ENCODE measurements around the gene DCAF8L2.

DCAF8L2 gene

GRCh38 chrX:27583976-27584375 is 6.2 kb upstream of the DCAF8L2 start:
- no peak for TF ChIP-seq CTCF (conservative IDR thresholded peaks at IDR 0.05; ENCODE audit: low read depth, low read length)
- peak; percentile 14 for DNase-seq (ENCODE audit: low read depth)
- H3K4me3 ChIP-seq (ENCODE audit: low read depth, low read length): no peak overlapping the region

- DNase-seq (ENCODE audit: low read depth): no peak
- no peak overlapping the region for H3K4me3 ChIP-seq (ENCODE audit: low read depth, low read length)
- TF ChIP-seq CTCF (conservative IDR thresholded peaks at IDR 0.05; ENCODE audit: low read depth, low read length): no peak
These were observed 1.8 kb downstream of the DCAF8L2 start for GRCh38 chrX:27591938-27592337.

- H3K4me3 ChIP-seq (ENCODE audit: low read depth, low read length): no peak overlapping the region
- peak; percentile 20 for DNase-seq (ENCODE audit: low read depth)
- TF ChIP-seq CTCF (conservative IDR thresholded peaks at IDR 0.05; ENCODE audit: low read depth, low read length): no peak
These were observed 7.4 kb downstream of the DCAF8L2 start for GRCh38 chrX:27597508-27597907.

- no peak for TF ChIP-seq CTCF (conservative IDR thresholded peaks at IDR 0.05; ENCODE audit: low read depth, low read length)
- no peak overlapping the region for H3K4me3 ChIP-seq (ENCODE audit: low read depth, low read length)
- peak; percentile 49 for DNase-seq (ENCODE audit: low read depth)
These were observed 8.2 kb downstream of the DCAF8L2 start for GRCh38 chrX:27598312-27598711.

- TF ChIP-seq CTCF (conservative IDR thresholded peaks at IDR 0.05; ENCODE audit: low read depth, low read length): peak; percentile 24
- peak; percentile 62 for DNase-seq (ENCODE audit: low read depth)
- no peak overlapping the region for H3K4me3 ChIP-seq (ENCODE audit: low read depth, low read length)
These were observed 9.8 kb downstream of the DCAF8L2 start for GRCh38 chrX:27599928-27600327.

GRCh38 chrX:27600686-27601085 is 10.5 kb downstream of the DCAF8L2 start:
- TF ChIP-seq CTCF (conservative IDR thresholded peaks at IDR 0.05; ENCODE audit: low read depth, low read length): no peak
- H3K4me3 ChIP-seq (ENCODE audit: low read depth, low read length): no peak overlapping the region
- DNase-seq (ENCODE audit: low read depth): no peak

GRCh38 chrX:27608671-27609070 is 18.5 kb downstream of the DCAF8L2 start:
- no peak for DNase-seq (ENCODE audit: low read depth)
- no peak overlapping the region for H3K4me3 ChIP-seq (ENCODE audit: low read depth, low read length)
- no peak for TF ChIP-seq CTCF (conservative IDR thresholded peaks at IDR 0.05; ENCODE audit: low read depth, low read length)
